HEK293 (cell line): ENCODE results near the gene LOXL1.

Experiments used
- CTCF ChIA-PET: fragments of 350-600 bp; formaldehyde crosslinking; extraction: SDS; loops from one replicate; lab custom pipeline; 2021; ENCODE audit warnings: antibody characterized with exemption; lab: Yijun Ruan, JAX
- POLR2A ChIA-PET: fragments of 300-600 bp; formaldehyde crosslinking; extraction: SDS; loops from one replicate; lab custom pipeline; 2020; ENCODE audit warnings: antibody characterized with exemption, inconsistent platforms; lab: Yijun Ruan, JAX
- H3K27ac ChIP-seq: fragments of 200-500 bp; sonication (Bioruptor generic); 2 replicates; pipeline ENCODE4 v1.5.1; 2014; ENCODE audit warnings: low read depth, low read length, control low read depth, inconsistent platforms; ENCODE audit errors: extremely low read depth
- H3K36me3 ChIP-seq, 2 experiments: fragments of 200-500 bp in 1 of 2; sonication (Bioruptor generic) in 1 of 2; 1 replicate in 1 of 2; 2 replicates in 1 of 2; pipeline ENCODE4 v1.5.1; 2014 to 2017; ENCODE audit warnings: inconsistent platforms in 2 of 2, low read length in 2 of 2; ENCODE audit not compliant: control insufficient read depth in 2 of 2, insufficient read depth in 1 of 2
- H3K4me1 ChIP-seq: fragments of 200-500 bp; sonication (Bioruptor generic); 2 replicates; pipeline ENCODE4 v1.5.1; 2014; ENCODE audit warnings: mild to moderate bottlenecking, low read length, inconsistent platforms; ENCODE audit not compliant: control insufficient read depth, insufficient read depth
- H3K4me3 ChIP-seq: 2 replicates; pipeline ENCODE4 v1.5.1; 2011; ENCODE audit warnings: low read depth, mild to moderate bottlenecking, control low read depth, low read length, moderate library complexity
- H3K9me3 ChIP-seq: fragments of 200-500 bp; sonication (Bioruptor generic); 2 replicates; pipeline ENCODE4 v1.5.1; 2014; ENCODE audit warnings: low read depth, low read length, inconsistent platforms; ENCODE audit not compliant: control insufficient read depth, insufficient read depth
- GLI2 ChIP-seq: fragments of 450-650 bp; formaldehyde crosslinking; IDR thresholded peaks from 2 replicates; pipeline ENCODE4; 2017; ENCODE audit warnings: missing biosample characterization, missing genetic modification characterization, low read depth, borderline replicate concordance
- GLIS1 ChIP-seq: fragments of 450-650 bp; formaldehyde crosslinking; IDR thresholded peaks from 2 replicates; pipeline ENCODE4 v1.5.1; 2016; ENCODE audit warnings: missing biosample characterization, missing genetic modification characterization
- GLIS2 ChIP-seq: fragments of 450-650 bp; formaldehyde crosslinking; IDR thresholded peaks from 2 replicates; pipeline ENCODE4 v1.5.1; 2016; ENCODE audit warnings: missing biosample characterization, missing genetic modification characterization
- HIC1 ChIP-seq: fragments of 450-650 bp; formaldehyde crosslinking; IDR thresholded peaks from 2 replicates; pipeline ENCODE4 v1.5.1; 2016; ENCODE audit warnings: missing biosample characterization, missing genetic modification characterization
- KLF1 ChIP-seq: fragments of 450-650 bp; formaldehyde crosslinking; IDR thresholded peaks from 2 replicates; pipeline ENCODE4 v1.5.1; 2016; ENCODE audit warnings: missing biosample characterization, missing genetic modification characterization
- PRDM10 ChIP-seq: fragments of 450-650 bp; formaldehyde crosslinking; IDR thresholded peaks from 2 replicates; pipeline ENCODE4 v1.5.1; 2016; ENCODE audit warnings: missing biosample characterization, missing genetic modification characterization
- WT1 ChIP-seq: fragments of 450-650 bp; formaldehyde crosslinking; IDR thresholded peaks from 2 replicates; pipeline ENCODE4 v1.5.1; 2016; ENCODE audit warnings: missing biosample characterization, missing genetic modification characterization
- ZFP37 ChIP-seq: fragments of 450-650 bp; formaldehyde crosslinking; IDR thresholded peaks from 2 replicates; pipeline ENCODE4 v1.5.1; 2016; ENCODE audit warnings: missing biosample characterization, missing genetic modification characterization
- ZNF292 ChIP-seq: fragments of 450-650 bp; formaldehyde crosslinking; IDR thresholded peaks from 2 replicates; pipeline ENCODE4 v1.5.1; 2016; ENCODE audit warnings: low read depth, missing biosample characterization, missing genetic modification characterization, borderline replicate concordance
- ZNF341 ChIP-seq: fragments of 450-650 bp; formaldehyde crosslinking; IDR thresholded peaks from 2 replicates; pipeline ENCODE4; 2016; ENCODE audit warnings: low read depth, missing biosample characterization, missing genetic modification characterization
- ZNF366 ChIP-seq: fragments of 450-650 bp; formaldehyde crosslinking; conservative IDR thresholded peaks from 2 replicates; pipeline ENCODE4 v1.5.1; 2016; ENCODE audit warnings: missing biosample characterization, missing genetic modification characterization
- ZNF404 ChIP-seq: fragments of 450-650 bp; formaldehyde crosslinking; IDR thresholded peaks from 2 replicates; pipeline ENCODE4 v1.5.1; 2017; ENCODE audit warnings: missing biosample characterization, missing genetic modification characterization
- ZNF48 ChIP-seq: fragments of 450-650 bp; formaldehyde crosslinking; IDR thresholded peaks from 2 replicates; pipeline ENCODE4 v1.5.1; 2016; ENCODE audit warnings: missing biosample characterization, missing genetic modification characterization
- ZNF513 ChIP-seq: fragments of 450-650 bp; IDR thresholded peaks from 2 replicates; pipeline ENCODE4 v1.5.1; 2018; ENCODE audit warnings: missing biosample characterization, missing genetic modification characterization
- ZNF529 ChIP-seq: fragments of 450-650 bp; formaldehyde crosslinking; IDR thresholded peaks from 2 replicates; pipeline ENCODE4 v1.5.1; 2017; ENCODE audit warnings: missing genetic modification characterization, missing biosample characterization; ENCODE audit not compliant: insufficient replicate concordance
- ZNF555 ChIP-seq: fragments of 450-650 bp; formaldehyde crosslinking; conservative IDR thresholded peaks from 2 replicates; pipeline ENCODE4 v1.5.1; 2017; ENCODE audit warnings: missing biosample characterization, mild to moderate bottlenecking, missing genetic modification characterization, inconsistent platforms
- ZNF639 ChIP-seq: fragments of 450-650 bp; formaldehyde crosslinking; IDR thresholded peaks from 2 replicates; pipeline ENCODE4 v1.5.1; 2016; ENCODE audit warnings: missing biosample characterization, missing genetic modification characterization
- ZNF670 ChIP-seq: fragments of 450-650 bp; formaldehyde crosslinking; IDR thresholded peaks from 2 replicates; pipeline ENCODE4 v1.5.1; 2016; ENCODE audit warnings: missing biosample characterization, missing genetic modification characterization, low read depth
- ZNF76 ChIP-seq: fragments of 450-650 bp; formaldehyde crosslinking; IDR thresholded peaks from 2 replicates; pipeline ENCODE4; 2016; ENCODE audit warnings: low read depth, missing biosample characterization, missing genetic modification characterization, borderline replicate concordance
- ZNF785 ChIP-seq: fragments of 450-650 bp; formaldehyde crosslinking; IDR thresholded peaks from 2 replicates; pipeline ENCODE4 v1.5.1; 2016; ENCODE audit warnings: missing biosample characterization, missing genetic modification characterization
- ZNF791 ChIP-seq: fragments of 450-650 bp; formaldehyde crosslinking; IDR thresholded peaks from 2 replicates; pipeline ENCODE4 v1.5.1; 2016; ENCODE audit warnings: missing biosample characterization, missing genetic modification characterization

Gene LOXL1

GRCh38 chr15:73928241-73928579 lies 1.9 kb downstream of the LOXL1 start:
- H3K4me3 ChIP-seq = no peak overlapping the region; the same call in 1 of the 2 replicates
- no peak overlapping the region for H3K27ac ChIP-seq
- no peaks in the 10 kb centered on the region for H3K9me3 ChIP-seq
- H3K4me1 ChIP-seq = peaks cover 18% of the 10 kb centered on the region
- TF ChIP-seq HIC1 (tag by site-specific recombination) (no peak), PRDM10 (tag by site-specific recombination) (peak; percentile 66; the same call in 1 of the 2 replicates)
- ChIA-PET POLR2A (interaction anchor here (0.9 to 2.6 kb wide), 3 partner anchors 13 to 66 kb away, joined by 3 to 17 read pairs (median 7); partner anchors contain the start of gene PML), CTCF (interaction anchor here (0.6 to 3.6 kb wide), 28 partner anchors 10 to 1620 kb away, joined by 3 to 39 read pairs (median 4); partner anchors contain the start of gene TBC1D21)
- H3K36me3 ChIP-seq = no peaks in the 10 kb centered on the region

- Histone ChIP-seq H3K4me1 (peaks cover 11% of the 10 kb centered on the region), H3K27ac (no peak overlapping the region), H3K36me3 (no peaks in the 10 kb centered on the region), H3K4me3 (no peak overlapping the region), H3K9me3 (no peaks in the 10 kb centered on the region)
- CTCF ChIA-PET = interaction anchor here (0.6 to 3.6 kb wide), 7 partner anchors 10 to 283 kb away, joined by 3 to 39 read pairs (median 5); partner anchors contain the start of gene TBC1D21
- TF ChIP-seq ZNF341 (tag by site-specific recombination) (peak; percentile 73), GLIS1 (tag by site-specific recombination) (peak; percentile 65), ZNF76 (tag by site-specific recombination) (peak; percentile 55; the same call in 1 of the 2 replicates), ZNF292 (no peak)
- POLR2A ChIA-PET = interaction anchor here (0.7 to 2.6 kb wide), 3 partner anchors 12 to 65 kb away, joined by 3 to 17 read pairs (median 7); partner anchors contain the start of gene PML
These were observed 2.8 kb downstream of the LOXL1 start for GRCh38 chr15:73928971-73929627.

GRCh38 chr15:73930371-73930770 lies 4.1 kb downstream of the LOXL1 start:
- Histone ChIP-seq H3K36me3 (no peaks in the 10 kb centered on the region), H3K9me3 (no peaks in the 10 kb centered on the region), H3K4me3 (no peak overlapping the region), H3K4me1 (peaks cover 4% of the 10 kb centered on the region), H3K27ac (no peak overlapping the region)
- ChIA-PET POLR2A (no interaction called here), CTCF (interaction anchor here (2.0 kb wide), 1 partner anchor 11 kb away, joined by 7 read pairs; no protein-coding TSS in a partner anchor)
- TF ChIP-seq ZNF555 (tag by site-specific recombination) = no peak
- TF ChIP-seq KLF1 (tag by site-specific recombination) = peak; percentile 80
- no peak for TF ChIP-seq ZNF639 (tag by site-specific recombination)
- no peak for TF ChIP-seq ZNF670 (tag by site-specific recombination)
- no peak for TF ChIP-seq ZNF791 (tag by site-specific recombination)
- no peak for TF ChIP-seq GLI2 (tag by site-specific recombination)
- TF ChIP-seq ZNF48 (tag by site-specific recombination) = no peak
- TF ChIP-seq ZNF366 = no peak
- no peak for TF ChIP-seq ZFP37 (tag by site-specific recombination)
- no peak for TF ChIP-seq ZNF529 (tag by site-specific recombination)
- TF ChIP-seq ZNF404 (tag by site-specific recombination) = no peak
- TF ChIP-seq WT1 = no peak
- no peak for TF ChIP-seq ZNF785 (tag by site-specific recombination)
- TF ChIP-seq GLIS2 (tag by site-specific recombination) = 0 out of 2 replicates have a peak, but pooled peaks have one; percentile 18
- TF ChIP-seq ZNF513 (tag by site-specific recombination) = no peak
